Suprapubic skin (tissue), 4 donors: ENCODE data around the gene ZDHHC24. TPM values are rescaled to one million over a fixed set of nuclear protein-coding genes. Genes with fewer than 3 reads are reported as not detected.

ENCODE experiments used
- DNase-seq, 2 donors: peaks; one replicate each; pipeline ENCODE4 v3.0.0-alpha.2; 2019; ENCODE audit warnings: low spot score in 2 of 2
- H3K27ac ChIP-seq: fragments of 200-600 bp; sonication (generic); one replicate; pipeline ENCODE4 v1.5.1; 2019
- H3K27me3 ChIP-seq: fragments of 200-600 bp; sonication (generic); one replicate; pipeline ENCODE4 v1.5.1; 2019
- H3K36me3 ChIP-seq: fragments of 200-600 bp; sonication (generic); one replicate; pipeline ENCODE4 v1.5.1; 2019
- H3K4me1 ChIP-seq: fragments of 200-600 bp; sonication (generic); one replicate; pipeline ENCODE4 v1.5.1; 2019
- H3K4me3 ChIP-seq: fragments of 200-600 bp; sonication (generic); one replicate; pipeline ENCODE4 v1.5.1; 2019; ENCODE audit warnings: mild to moderate bottlenecking
- H3K9me3 ChIP-seq: fragments of 200-600 bp; sonication (generic); one replicate; pipeline ENCODE4 v1.5.1; 2019
- CTCF ChIP-seq, 2 donors: fragments of 200-600 bp in 1 of 2; fragments of 450-650 bp in 1 of 2; sonication (generic) in 1 of 2; IDR thresholded peaks; one replicate each; pipeline ENCODE4 v1.5.1; 2016 to 2019; ENCODE audit warnings: antibody characterized with exemption in 2 of 2, mild to moderate bottlenecking in 1 of 2, moderate library complexity in 1 of 2
- EP300 ChIP-seq: sonication (generic); formaldehyde crosslinking; IDR thresholded peaks from one replicate; pipeline ENCODE4 v1.6.1; 2017; ENCODE audit warnings: antibody characterized with exemption
- POLR2A ChIP-seq, 2 donors: fragments of 450-650 bp; IDR thresholded peaks; one replicate each; pipeline ENCODE4 v1.6.1; 2017; ENCODE audit warnings: antibody characterized with exemption in 2 of 2, mild to moderate bottlenecking in 2 of 2, moderate library complexity in 2 of 2
- POLR2AphosphoS5 ChIP-seq, 3 donors: sonication (generic); formaldehyde crosslinking; IDR thresholded peaks; one replicate each; pipeline ENCODE4 v1.6.1; 2017; ENCODE audit warnings: antibody characterized with exemption in 3 of 3
- WGBS: methylation state at CpG from one replicate; pipeline ENCODE4 v1.1.5; 2018; 5-methylcytosine and 5-hydroxymethylcytosine counted together
- total RNA-seq, 4 donors: library from RNA; depleted of rRNA; stranded (reverse); fragments of >200 nt; gene quantifications; one replicate each; pipeline ENCODE4 v1.1.0, GENCODE V29; 2016

Gene ZDHHC24
- total RNA-seq = 10 to 100 TPM; 13.9 to 37.2 (median 15.3) TPM

- Histone ChIP-seq H3K4me1 (peaks cover 36% of the 10 kb centered on the region), H3K4me3 (peak within 1 kb of the TSS; percentile 73)
- WGBS = 0% methylated on average over 26 of the region's 71 CpGs
Observed at GRCh38 chr11:66545701-66546367, at the start of gene ZDHHC24. Gene ZDHHC24, minus strand, starts transcription at chr11:66546048. Its CDS starts 45 bp downstream, at chr11:66546003.

GRCh38 chr11:66595245-66595904 is 49.5 kb upstream of the ZDHHC24 start:
- no peaks in the 10 kb centered on the region for H3K9me3 ChIP-seq
- peaks cover 14% of the 10 kb centered on the region for H3K36me3 ChIP-seq
- H3K4me3 ChIP-seq = no peak overlapping the region
- no peak overlapping the region for H3K27ac ChIP-seq
- no peaks in the 10 kb centered on the region for H3K27me3 ChIP-seq
- DNase-seq = no peak
- H3K4me1 ChIP-seq = peaks cover 30% of the 10 kb centered on the region
- TF ChIP-seq EP300 (no peak), CTCF (IDR thresholded peaks at IDR 0.05) (no peak), POLR2A (IDR thresholded peaks at IDR 0.05) (no peak), POLR2AphosphoS5 (IDR thresholded peaks at IDR 0.05) (no peak)
- 72% methylated on average over 5 of the region's 5 CpGs for WGBS

More at GRCh38 chr11:66545701-66546367, at the start of gene ZDHHC24:
- peak within 1 kb of the TSS; percentile 53 for H3K27ac ChIP-seq
- H3K36me3 ChIP-seq = peaks cover 22% of the 10 kb centered on the region
- peak in 1 of 3 donors; percentile 87 for TF ChIP-seq POLR2AphosphoS5 (IDR thresholded peaks at IDR 0.05)
- TF ChIP-seq EP300 = no peak
- peak in 1 of 2 donors; percentile 36 for TF ChIP-seq POLR2A (IDR thresholded peaks at IDR 0.05)
- H3K9me3 ChIP-seq = no peaks in the 10 kb centered on the region
- no peaks in the 10 kb centered on the region for H3K27me3 ChIP-seq
- peak; percentile 97 to 98 for DNase-seq

GRCh38 chr11:66593650-66594049 is 47.8 kb upstream of the ZDHHC24 start:
- Histone ChIP-seq H3K27me3 (no peaks in the 10 kb centered on the region), H3K36me3 (no peaks in the 10 kb centered on the region), H3K27ac (no peak overlapping the region), H3K4me3 (peak overlapping the region; percentile 65), H3K4me1 (peaks cover 30% of the 10 kb centered on the region), H3K9me3 (no peaks in the 10 kb centered on the region)
- 61% methylated on average over 7 of the region's 7 CpGs for WGBS
- TF ChIP-seq POLR2AphosphoS5 (IDR thresholded peaks at IDR 0.05) (no peak), POLR2A (IDR thresholded peaks at IDR 0.05) (no peak), EP300 (no peak), CTCF (IDR thresholded peaks at IDR 0.05) (no peak)
- no peak for DNase-seq

- WGBS = 7% methylated on average over 12 of the region's 12 CpGs
Observed at GRCh38 chr11:66593303-66593635, 47.4 kb upstream of the ZDHHC24 start.

More at GRCh38 chr11:66593303-66593635, 47.4 kb upstream of the ZDHHC24 start:
- Histone ChIP-seq H3K27ac (peak overlapping the region; percentile 66), H3K4me1 (peaks cover 30% of the 10 kb centered on the region), H3K9me3 (no peaks in the 10 kb centered on the region), H3K27me3 (no peaks in the 10 kb centered on the region), H3K36me3 (no peaks in the 10 kb centered on the region), H3K4me3 (peak overlapping the region; percentile 65)
- TF ChIP-seq POLR2AphosphoS5 (IDR thresholded peaks at IDR 0.05) (no peak), CTCF (IDR thresholded peaks at IDR 0.05) (no peak), POLR2A (IDR thresholded peaks at IDR 0.05) (no peak), EP300 (no peak)
- no peak for DNase-seq
